Renal cortical epithelial cell (primary cell): Measurements from ENCODE around the gene SERF2. TPM values are rescaled to one million over a fixed set of nuclear protein-coding genes. Genes with fewer than 3 reads are reported as not detected.

Experiments used
- DNase-seq: peaks from one replicate; pipeline ENCODE4 v3.0.0-alpha.2; 2011; ENCODE audit warnings: low read depth
- total RNA-seq: library from RNA; depleted of rRNA; stranded (reverse); fragments of >200 nt; gene quantifications from 2 replicates; pipeline ENCODE4 v1.2.3, GENCODE V29; 2014

The SERF2 gene
- 765 and 780 TPM in 2 replicates for total RNA-seq

DNA sequence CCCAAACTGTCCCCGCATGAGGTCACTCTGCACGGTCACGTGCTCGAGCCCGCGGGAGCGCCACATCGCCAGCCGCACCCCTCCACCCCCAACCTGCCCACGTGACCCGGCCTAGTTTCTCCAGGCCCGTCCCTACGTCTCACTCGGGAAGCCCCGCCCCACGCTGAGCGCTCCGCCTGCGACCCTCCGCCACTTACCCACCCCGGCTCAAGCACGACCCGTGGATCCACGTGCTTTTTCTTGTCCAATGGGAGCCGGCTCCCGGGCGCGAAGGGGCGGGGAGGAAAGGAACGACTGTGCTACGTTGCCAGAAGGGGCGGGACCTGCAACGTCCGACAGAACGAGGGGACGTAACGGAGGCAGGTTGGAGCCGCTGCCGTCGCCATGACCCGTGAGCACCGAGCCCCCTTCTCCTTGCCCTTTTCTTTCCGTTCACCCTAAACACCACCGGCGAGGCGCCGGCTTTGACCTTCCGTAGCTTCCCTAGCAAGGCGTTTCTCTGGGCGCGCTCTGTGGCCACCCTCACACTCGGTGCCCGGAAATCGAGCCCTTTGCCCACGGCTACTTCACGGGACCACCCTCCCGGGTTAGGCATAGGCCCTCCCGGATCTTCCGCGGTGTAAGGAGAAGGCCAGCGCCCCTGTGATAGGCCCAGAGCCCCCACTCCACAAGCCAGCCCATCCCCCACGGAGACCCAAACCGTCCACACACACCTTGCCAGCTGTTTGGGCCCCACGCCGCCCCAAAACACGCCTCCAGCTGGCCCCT lies at the start of gene SERF2:
SERF2 (plus strand) TSS at position 328 of the 768 bp plus-strand sequence; CDS start at position 385, 57 bp downstream.
- DNase-seq, result peak; percentile 95

DNA sequence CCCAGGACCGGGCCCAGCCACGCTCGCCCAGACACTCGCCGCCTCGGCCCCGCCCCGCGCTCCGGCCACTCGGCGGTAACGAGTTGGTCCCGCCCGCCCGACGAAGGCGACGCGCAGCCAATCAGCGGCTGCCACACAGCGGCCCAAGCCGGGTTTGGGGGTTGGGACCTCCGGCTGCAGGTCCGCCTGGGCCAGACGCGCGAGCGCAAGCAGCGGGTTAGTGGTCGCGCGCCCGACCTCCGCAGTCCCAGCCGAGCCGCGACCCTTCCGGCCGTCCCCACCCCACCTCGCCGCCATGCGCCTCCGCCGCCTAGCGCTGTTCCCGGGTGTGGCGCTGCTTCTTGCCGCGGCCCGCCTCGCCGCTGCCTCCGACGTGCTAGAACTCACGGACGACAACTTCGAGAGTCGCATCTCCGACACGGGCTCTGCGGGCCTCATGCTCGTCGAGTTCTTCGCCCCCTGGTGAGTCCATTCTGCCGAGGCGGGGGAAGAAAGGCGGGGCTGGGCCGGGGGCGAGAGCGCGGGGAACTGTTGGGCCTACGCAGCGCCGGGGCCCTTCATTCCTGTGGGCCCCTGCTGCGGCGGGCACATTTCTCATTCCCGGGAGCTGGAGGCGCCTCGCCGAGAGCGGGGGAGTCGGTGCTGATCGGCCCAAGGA lies 45.7 kb upstream of the SERF2 start, which contains the start of gene PDIA3:
PDIA3 (plus strand) TSS at position 194 of the 658 bp plus-strand sequence; CDS start at position 296, 102 bp downstream.
- DNase-seq, result peak; percentile 72

DNA sequence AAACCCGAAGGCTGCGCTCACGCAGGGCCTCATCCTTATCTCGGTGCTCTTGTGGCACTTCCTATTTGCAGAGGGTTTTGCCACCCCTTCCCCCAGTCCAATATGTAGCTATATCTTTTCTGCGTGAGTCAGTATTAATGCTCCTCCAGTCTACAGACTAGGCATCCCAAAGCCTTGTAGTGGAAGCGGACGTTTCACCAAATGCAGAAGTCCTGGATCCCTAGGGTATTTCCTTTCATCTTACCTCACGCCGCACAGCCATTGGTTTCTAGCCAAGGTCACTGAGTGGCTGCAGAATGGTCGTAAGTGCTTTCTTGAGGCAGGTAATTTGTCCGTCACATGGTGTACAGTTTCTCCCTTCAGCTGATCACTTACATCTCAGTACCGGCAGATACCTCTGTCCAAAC lies 45.2 kb upstream of the SERF2 start:
- DNase-seq, result peak; percentile 66

DNA sequence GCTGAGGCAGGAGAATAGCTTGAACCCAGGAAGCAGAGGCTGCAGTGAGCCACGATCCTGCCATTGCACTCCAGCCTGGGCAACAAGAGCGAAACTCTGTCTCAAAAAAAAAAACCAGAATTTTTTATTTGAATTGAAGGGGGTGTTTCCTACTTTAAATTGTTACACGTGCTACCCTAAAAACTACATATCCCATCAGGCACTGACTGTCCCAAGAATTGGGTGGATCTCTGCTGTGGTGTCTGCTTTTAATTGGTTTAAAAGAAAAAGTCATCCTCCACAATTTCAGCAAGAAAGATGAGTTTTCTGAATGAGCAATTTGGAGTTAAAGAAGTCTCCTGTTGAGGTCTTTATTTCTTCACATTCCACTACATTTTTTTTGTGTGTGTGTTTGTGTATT lies 43.7 kb upstream of the SERF2 start:
- DNase-seq, result no peak

DNA sequence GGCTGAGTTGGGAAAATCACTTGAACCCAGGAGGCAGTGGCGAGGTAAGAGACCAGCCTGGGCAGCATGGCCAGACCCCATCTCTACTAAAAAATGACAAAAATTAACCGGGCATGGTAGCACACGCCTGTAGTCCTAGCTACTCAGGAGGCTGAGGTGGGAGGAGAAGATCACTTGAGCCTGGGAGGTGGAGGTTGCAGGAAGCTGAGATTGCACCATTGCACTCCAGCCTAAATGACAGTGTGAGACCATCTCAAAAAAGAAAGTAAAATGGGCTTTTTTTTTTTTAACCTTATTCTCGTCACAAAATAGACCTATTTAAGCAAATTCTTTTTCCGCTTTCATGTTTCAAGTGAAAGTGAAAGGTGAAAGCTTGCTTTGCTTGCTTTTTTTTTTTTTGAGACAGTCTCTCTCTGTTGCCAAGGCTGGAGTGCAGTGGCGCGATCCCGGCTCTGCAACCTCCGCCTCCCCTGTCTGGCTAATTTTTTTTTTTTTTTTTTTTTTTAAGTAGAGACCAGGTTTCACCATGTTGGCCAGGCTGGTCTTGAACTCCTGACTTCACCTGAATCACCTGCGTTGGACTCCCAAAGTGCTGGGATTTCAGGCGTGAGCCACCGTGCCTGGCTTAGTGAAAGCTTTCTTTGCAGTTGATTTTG lies 42.3 kb upstream of the SERF2 start:
- DNase-seq, result no peak

DNA sequence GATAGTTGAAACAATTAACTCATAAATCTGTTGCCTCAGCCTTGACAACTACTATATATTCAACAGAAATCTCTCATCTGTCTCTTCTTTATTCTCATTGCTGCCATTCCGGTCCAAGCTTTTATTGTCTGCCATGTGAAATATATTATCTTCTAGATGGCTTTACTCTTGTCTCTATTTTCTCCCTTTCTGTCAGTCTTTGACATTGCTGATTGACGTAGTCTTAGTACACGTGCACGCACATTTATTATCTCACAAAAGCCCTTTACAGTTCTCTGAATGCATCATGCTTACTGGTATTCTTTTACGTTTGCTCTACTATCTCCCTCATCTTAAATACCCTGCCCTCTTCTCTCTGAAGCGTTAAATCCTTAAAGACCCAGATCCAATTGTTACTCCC lies 40.2 kb upstream of the SERF2 start:
- DNase-seq, result no peak

DNA sequence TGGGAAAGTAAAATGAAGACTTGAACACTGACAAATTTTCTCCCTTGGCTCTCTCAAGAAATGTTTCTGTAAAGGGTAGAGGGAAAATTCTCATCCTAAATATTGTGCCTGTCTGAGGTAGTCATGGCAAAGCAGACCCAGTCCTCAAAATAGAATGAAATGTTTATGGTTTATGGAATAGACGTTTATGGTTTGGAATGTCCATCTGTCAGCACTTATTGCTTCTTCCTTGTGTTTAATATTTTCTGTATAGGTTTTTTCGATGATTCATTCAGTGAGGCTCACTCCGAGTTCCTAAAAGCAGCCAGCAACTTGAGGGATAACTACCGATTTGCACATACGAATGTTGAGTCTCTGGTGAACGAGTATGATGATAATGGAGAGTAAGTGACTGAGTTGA lies 29.3 kb upstream of the SERF2 start:
- DNase-seq, result no peak

DNA sequence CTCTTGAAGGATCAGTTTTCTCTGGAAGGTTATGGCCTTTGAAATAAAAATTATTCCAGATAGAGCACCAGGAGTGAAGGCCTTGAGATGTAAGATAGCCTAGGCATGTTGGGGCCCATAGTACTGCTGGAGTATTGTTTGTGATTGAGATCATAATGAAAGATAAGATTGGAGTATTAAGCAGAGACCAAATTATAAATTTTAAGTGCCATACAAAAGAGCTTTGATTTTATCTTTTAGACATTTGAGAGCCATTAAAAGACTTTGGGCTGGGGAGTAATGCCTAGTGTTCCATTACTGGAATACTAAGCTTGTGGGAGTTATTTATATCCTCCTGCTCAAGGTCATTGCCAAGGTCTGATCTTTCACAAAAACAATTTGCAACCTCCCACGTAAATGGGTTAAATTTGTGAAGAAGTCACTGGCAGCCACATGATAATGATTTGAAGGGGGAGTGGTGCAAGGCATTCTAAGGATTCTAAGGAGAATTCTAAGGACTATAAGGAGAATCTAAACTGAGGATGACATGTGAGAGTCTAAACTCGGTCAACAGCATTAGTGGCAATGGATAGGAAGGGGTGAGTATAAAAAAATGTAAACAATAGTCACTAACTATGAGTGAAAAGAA lies 28.2 kb upstream of the SERF2 start:
- no peak for DNase-seq

DNA sequence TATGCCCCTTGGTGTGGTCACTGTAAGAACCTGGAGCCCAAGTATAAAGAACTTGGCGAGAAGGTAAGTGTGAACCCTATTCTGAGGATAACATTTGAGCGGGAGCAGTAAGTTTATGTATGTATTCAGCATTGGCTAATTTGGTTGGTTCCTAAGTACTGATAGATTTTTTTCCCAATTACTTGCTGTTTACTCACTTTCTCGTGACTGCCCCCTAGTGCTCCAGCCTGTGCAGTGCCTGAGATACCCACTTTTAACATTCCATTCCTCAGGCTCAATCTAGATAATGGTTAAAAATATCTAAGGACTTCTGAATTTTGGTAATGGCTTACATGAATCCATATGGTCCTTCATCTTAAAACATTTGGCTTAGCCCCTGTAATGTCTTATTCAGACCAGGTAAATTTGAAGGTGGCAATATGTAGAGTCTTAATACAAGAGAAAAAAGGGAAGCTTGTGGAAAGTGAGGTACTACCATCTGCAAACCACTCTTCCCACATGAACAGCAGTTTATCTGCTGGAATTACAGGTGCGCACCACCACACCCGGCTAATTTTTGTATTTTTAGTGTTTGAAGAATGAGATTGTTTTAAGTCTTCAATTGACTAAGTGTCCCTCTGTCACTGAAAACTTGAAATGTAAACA lies 22.4 kb upstream of the SERF2 start:
- DNase-seq, result peak; percentile 61

DNA sequence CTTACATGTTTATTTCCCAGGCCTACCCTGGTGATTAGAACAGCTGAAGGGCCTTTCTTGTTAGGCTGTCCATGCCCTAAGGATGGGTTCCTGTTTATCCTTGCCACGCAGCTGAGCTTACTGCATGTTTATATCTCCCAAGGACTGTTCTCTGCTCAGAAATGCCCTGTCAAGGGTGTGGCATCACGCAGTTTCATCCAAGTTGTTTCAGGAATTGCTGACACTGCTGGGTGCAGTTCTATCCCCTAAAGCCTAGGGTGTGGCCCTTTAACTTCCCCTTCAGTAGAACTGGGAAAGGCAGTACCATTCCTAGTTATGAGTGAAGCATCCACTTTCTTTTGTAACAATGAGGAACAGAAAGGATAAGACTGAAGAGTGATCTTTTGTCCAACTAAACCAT lies 20.3 kb upstream of the SERF2 start:
- no peak for DNase-seq

DNA sequence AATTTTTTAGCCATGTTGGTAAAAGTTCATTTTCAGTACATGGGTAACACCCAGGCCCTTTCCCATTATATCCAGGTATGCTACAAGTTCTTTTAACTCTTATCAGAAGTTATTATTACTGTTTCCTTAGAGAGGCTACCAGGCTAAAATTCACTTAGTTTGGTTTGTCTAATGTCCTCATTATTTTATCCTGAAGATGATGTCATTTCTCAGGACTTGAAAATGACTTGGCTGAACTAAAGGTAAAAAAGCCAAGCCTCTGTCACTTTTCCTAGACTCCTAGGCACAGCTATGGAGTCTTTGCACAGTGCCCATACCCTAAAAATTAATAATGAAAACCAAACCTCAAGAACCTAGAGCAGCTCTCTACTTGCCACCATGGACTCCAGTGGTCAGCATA lies 19.5 kb upstream of the SERF2 start:
- no peak for DNase-seq

DNA sequence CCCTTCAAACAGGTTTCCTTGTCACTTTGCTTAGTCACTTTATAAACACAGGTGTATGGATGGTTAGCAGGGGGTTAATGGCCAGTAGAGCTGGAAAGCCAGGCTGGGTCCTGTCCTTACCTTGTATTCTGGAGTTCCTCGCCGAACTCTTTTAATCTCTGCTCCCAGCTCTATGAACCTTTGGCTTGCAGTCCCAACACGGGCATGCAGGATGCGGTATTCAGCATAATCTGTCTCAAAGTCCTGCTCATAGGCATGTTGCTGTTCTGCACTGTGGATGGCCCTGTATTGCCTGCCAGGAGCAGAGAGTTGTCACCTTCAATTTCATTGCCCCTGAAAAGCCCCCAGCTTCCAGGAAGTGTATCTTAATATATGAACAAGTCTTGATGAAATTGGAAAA lies 18.1 kb upstream of the SERF2 start:
- no peak for DNase-seq

DNA sequence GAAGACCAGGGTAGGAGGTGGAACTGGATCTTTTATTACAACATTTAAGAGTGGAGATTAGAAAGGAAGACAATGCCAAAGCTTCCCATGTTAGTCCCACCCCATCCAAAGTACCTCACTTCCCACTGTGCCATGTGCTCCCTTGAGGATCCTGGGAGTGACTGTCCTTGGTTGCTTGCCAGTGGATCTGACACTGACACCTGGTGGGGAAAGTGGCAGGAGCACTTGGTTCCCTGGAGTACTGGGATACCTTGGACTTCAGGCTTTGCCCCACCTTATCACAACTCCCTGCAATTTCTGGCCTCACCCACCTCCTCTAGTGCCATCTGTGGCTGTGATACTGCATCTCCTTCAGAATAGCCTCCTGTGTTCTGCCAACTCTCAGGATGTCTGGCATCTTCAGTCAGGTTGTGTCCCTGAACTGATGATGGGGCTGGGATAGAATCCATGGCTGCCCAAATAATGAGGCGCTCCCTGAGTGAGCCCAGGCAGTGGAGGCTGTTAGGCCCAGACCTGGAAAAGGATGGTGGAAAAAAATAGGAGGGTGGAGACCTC lies 16.6 kb upstream of the SERF2 start:
- peak; percentile 52 for DNase-seq

DNA sequence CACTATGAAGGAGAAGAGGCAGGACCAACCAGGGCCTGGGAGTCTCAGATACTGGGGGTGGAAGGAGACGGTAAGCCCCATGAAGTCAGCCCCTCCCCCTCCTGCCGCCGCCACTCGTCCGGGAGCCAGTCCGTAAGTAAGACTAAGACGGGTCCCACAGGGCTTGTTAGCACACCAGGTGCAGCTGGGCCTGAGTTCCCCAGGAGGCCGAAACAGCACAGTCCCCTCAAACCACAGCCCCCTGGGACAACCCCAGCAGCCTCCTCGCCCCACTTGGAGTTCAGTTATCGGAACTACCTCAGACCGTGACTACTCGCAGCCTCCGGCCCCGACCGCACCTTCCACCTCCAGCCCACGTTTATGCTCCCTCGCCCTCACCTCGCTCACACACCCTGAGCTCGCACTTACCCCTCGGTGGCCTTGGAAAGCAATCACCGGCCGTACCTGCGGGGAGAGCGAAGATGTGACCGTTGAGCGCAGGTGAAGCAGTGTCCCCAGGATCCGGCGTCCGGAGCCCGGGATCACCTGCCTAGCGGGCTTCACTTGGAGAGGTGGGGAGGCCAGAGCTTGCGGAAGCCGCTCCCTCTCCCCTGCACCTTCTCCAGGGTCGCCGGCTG lies 15.9 kb upstream of the SERF2 start:
- no peak for DNase-seq

DNA sequence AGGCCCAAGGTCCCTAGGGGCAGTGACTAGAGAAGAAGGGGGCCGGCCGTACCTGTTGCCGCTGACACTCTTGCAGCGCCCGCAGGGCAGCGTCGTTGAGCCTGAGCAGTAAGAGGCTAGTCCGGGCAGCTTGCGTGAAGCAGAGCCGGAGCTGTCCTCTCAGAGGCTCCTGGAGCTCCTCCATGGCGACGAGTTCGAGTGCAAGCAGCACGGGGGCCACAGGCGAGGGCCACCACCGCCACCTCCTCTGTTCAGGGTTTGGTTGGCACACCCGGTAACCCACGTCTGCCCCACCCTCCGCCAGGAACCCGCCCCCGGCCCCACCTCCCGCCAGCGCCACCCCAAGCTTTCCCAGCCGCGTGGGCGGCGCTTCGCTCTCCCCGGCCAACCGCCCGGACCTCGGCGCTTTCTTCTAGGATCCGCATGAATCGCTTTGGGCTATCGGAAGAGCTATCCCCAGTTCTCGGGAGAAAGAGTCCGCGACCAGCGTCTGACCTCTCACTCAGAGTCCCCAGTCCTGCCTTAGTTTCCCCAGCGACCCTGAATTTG lies 15.3 kb upstream of the SERF2 start, which contains the start of gene ELL3:
ELL3 (minus strand) TSS at position 249 of the 549 bp plus-strand sequence; CDS start at position 184, 65 bp downstream.
- DNase-seq, result peak; percentile 57

DNA sequence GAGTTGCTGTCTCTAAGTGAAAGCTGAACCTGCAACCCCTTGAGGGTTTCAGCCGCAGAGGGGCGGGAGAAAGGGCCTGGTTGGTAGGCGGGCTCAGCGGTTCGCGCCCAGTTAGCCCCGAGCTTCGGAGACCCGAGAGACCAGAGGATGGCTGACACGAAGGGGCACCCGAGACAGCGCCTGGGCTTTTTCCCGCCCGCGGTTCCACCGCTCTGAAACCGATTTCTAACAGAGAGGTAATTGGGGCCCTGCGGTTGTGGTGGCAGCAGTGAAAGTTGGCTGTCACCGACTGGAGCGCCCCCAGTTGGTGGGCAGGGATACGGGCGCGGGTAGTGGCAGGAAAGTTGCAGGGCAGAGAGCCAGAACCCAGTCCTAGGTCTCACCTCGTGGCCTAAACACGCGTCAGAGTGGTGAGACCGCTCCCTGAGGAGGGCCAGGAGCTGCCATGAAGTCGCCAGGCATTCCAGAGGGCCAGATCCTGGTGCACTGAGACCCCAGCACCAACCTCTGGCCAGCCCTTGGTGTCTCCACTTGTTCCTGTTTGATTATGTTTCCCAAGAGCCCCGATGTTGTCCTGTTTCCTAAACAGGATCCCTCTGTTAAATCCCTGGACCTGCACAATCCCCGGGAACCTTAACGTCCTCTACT lies 14.7 kb upstream of the SERF2 start:
- peak; percentile 50 for DNase-seq

DNA sequence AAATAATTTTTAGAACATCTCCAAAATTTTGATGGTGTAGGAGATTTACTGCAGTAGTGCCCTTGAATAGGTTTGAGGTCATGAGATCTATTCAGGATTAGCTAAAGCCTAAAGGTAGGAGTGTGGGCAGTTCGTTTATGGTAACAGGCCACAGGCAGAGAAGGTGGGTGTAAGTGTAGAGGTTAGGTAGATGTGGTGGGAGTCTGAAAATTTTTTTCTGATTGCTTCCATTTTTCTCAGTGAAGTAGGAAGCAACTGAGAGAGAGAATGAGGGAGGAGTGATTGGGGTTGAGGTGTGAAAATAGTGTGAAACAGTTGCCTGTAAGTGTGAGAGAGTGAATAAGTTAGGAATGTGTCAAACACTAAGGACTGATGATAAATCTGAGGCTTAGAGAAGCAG lies 13.1 kb upstream of the SERF2 start:
- no peak for DNase-seq

DNA sequence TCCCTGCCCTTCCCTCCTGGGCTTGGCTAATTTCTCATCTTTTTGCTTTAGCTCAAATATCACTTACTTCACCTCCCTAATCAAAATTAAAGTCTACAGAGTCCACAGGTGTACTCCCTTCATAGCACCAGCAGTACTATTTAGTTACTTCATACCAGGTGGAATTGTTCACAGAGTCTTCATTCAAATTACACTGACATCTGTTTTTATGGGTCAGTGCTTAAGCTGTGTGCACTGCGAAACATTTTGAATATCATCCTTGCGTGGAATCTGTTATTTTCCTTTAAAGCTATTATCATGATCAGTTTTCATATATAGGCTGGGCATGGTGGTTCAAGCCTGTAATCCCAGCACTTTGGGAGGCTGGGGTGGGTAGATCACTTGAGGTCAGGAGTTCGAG lies 2.7 kb upstream of the SERF2 start:
- DNase-seq, result no peak

DNA sequence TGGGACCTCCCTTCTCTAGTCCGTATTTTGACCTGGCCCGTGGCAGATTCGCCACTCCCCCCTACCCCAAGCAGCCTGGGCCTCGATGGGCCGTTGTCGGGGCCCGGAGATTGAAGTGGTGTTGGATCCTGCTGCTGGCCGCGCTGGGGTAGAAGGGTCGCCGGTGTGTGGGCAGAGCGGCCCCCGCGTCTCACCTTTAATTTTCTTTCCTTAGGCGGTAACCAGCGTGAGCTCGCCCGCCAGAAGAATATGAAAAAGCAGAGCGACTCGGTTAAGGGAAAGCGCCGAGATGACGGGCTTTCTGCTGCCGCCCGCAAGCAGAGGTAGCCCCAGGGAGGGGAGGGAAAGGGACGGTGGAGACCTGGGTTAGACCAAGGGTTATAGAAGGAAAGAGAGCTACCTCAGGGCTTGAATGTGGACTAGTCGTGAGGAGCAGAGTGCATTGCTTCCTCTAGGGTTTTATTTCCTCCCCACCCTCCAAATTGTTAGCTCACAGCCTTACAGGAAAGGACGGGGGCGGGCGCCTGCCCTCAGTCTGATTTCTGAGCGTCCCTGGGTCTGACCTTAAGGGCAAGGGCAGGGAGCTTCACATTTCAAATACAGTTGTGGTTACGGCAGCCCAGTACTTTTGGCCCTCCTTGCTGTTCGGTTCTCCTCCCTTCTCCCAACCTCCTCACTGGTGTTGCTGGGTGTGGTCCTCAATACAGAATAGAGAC lies 799 bp downstream of the SERF2 start:
- peak; percentile 22 for DNase-seq
